H1 (cell line): ENCODE data around the gene P3H3. TPM values are rescaled to one million over a fixed set of nuclear protein-coding genes. Genes with fewer than 3 reads are reported as not detected.

Source experiments
- CTCF ChIA-PET: fragments of 300-600 bp; sonication (Branson Sonifier 250); formaldehyde crosslinking; loops from one replicate; lab custom pipeline; 2021; ENCODE audit not compliant: partially characterized antibody; lab: Charles Lee
- POLR2A ChIA-PET: fragments of 300-600 bp; sonication (Branson Sonifier 250); formaldehyde crosslinking; loops from one replicate; lab custom pipeline; 2021; ENCODE audit warnings: inconsistent platforms; ENCODE audit not compliant: partially characterized antibody; lab: Charles Lee
- DNase-seq, 2 experiments: peaks; one replicate each; pipeline versions ENCODE4 v3.0.0 to v3.0.0-alpha.2; 2010 to 2022; ENCODE audit warnings: low spot score in 2 of 2, low read depth in 1 of 2, mixed read lengths in 1 of 2
- FAIRE-seq: peaks from 2 replicates; lab custom pipeline; 2011; peaks lifted over from hg19 to GRCh38; lab: Jason Lieb, UNC
- H2AFZ ChIP-seq: 2 replicates; pipeline ENCODE4 v1.8.1; 2012; ENCODE audit warnings: low read length, inconsistent platforms
- H2AK5ac ChIP-seq: 2 replicates; pipeline ENCODE4 v1.6.1; 2013; ENCODE audit warnings: low read depth, low read length
- H2BK120ac ChIP-seq: replicated peaks from 2 replicates; pipeline ENCODE3; 2013; ENCODE audit warnings: low read depth, low read length, inconsistent platforms
- H2BK12ac ChIP-seq: 2 replicates; pipeline ENCODE4 v1.6.1; 2013; ENCODE audit warnings: low read depth, low read length
- H2BK15ac ChIP-seq: 2 replicates; pipeline ENCODE4 v1.6.1; 2013; ENCODE audit warnings: low read length
- H2BK20ac ChIP-seq: 2 replicates; pipeline ENCODE4 v1.6.1; 2013; ENCODE audit warnings: low read length
- H2BK5ac ChIP-seq: 2 replicates; pipeline ENCODE4 v1.6.1; 2013; ENCODE audit warnings: low read depth, low read length
- H3K14ac ChIP-seq: 2 replicates; pipeline ENCODE4 v1.6.1; 2013; ENCODE audit warnings: inconsistent platforms; ENCODE audit not compliant: insufficient read length
- H3K18ac ChIP-seq: 2 replicates; pipeline ENCODE4 v1.6.1; 2013; ENCODE audit warnings: low read length; ENCODE audit errors: extremely low read depth
- H3K23ac ChIP-seq: 2 replicates; pipeline ENCODE4 v1.6.1; 2013; ENCODE audit warnings: inconsistent platforms; ENCODE audit not compliant: insufficient read length
- H3K23me2 ChIP-seq: 2 replicates; pipeline ENCODE4 v1.6.1; 2013; ENCODE audit warnings: low read depth, low read length
- H3K27ac ChIP-seq: 2 replicates; pipeline ENCODE4 v1.6.1; 2011; ENCODE audit warnings: low read depth, low read length, inconsistent platforms
- H3K27me3 ChIP-seq, 4 experiments: replicated peaks in 1 of 4; 1 replicate in 1 of 4; 2 replicates in 3 of 4; pipeline versions ENCODE4 v1.6.1 to v1.8.1; 2011 to 2013; ENCODE audit warnings: low read length in 3 of 4, mild to moderate bottlenecking in 3 of 4, inconsistent platforms in 2 of 4, mixed read lengths in 2 of 4, moderate library complexity in 1 of 4; ENCODE audit not compliant: control insufficient read depth in 3 of 4, insufficient read depth in 3 of 4; ENCODE audit errors: extremely low read depth in 1 of 4
- H3K36me3 ChIP-seq, 4 experiments: 2 replicates each; pipeline versions ENCODE4 v1.6.1 to v1.8.1; 2011 to 2013; ENCODE audit warnings: mild to moderate bottlenecking in 4 of 4, low read length in 3 of 4, moderate library complexity in 2 of 4, control low read depth in 1 of 4, inconsistent platforms in 1 of 4; ENCODE audit not compliant: insufficient read depth in 4 of 4, control insufficient read depth in 2 of 4
- H3K4ac ChIP-seq: replicated peaks from 2 replicates; pipeline ENCODE3; 2013; ENCODE audit warnings: low read length, low read depth, mixed read lengths, inconsistent platforms; ENCODE audit not compliant: insufficient read length
- H3K4me1 ChIP-seq, 4 experiments: replicated peaks in 1 of 4; 1 replicate in 1 of 4; 2 replicates in 3 of 4; pipeline versions ENCODE4 v1.6.1 to v1.8.1; 2011 to 2013; ENCODE audit warnings: low read length in 3 of 4, inconsistent platforms in 2 of 4, mixed read lengths in 1 of 4; ENCODE audit not compliant: insufficient read depth in 4 of 4, control insufficient read depth in 3 of 4
- H3K4me2 ChIP-seq, 2 experiments: 2 replicates each; pipeline versions ENCODE4 v1.6.1 to v1.8.1; 2011 to 2013; ENCODE audit warnings: low read depth in 2 of 2, low read length in 2 of 2, control low read depth in 1 of 2, inconsistent platforms in 1 of 2, mild to moderate bottlenecking in 1 of 2; ENCODE audit not compliant: insufficient read depth in 1 of 2
- H3K4me3 ChIP-seq, 4 experiments: fragments of 200-600, 300-600 bp in 1 of 4; sonication (generic), shearing (Covaris generic), sonication (Bioruptor Twin) in 1 of 4; 2 replicates each; pipeline versions ENCODE4 v1.5.1 to v1.8.1; 2011 to 2016; ENCODE audit warnings: low read length in 4 of 4, low read depth in 3 of 4, control low read depth in 2 of 4, inconsistent platforms in 2 of 4, mild to moderate bottlenecking in 2 of 4, mixed read lengths in 1 of 4, moderate library complexity in 1 of 4; ENCODE audit not compliant: insufficient read depth in 2 of 4; ENCODE audit errors: extremely low read depth in 1 of 4
- H3K56ac ChIP-seq: replicated peaks from 2 replicates; pipeline ENCODE3; 2013; ENCODE audit warnings: low read depth, mild to moderate bottlenecking, mixed read lengths, low read length, inconsistent platforms; ENCODE audit not compliant: insufficient read length
- H3K79me1 ChIP-seq: 2 replicates; pipeline ENCODE4 v1.6.1; 2013; ENCODE audit warnings: low read depth, low read length, control low read depth
- H3K79me2 ChIP-seq, 2 experiments: 2 replicates each; pipeline versions ENCODE4 v1.6.1 to v1.8.1; 2012 to 2013; ENCODE audit warnings: low read length in 2 of 2, mild to moderate bottlenecking in 2 of 2, inconsistent platforms in 1 of 2; ENCODE audit not compliant: insufficient read depth in 2 of 2, control insufficient read depth in 1 of 2
- H3K9ac ChIP-seq, 4 experiments: replicated peaks in 1 of 4; 1 replicate in 1 of 4; 2 replicates in 3 of 4; pipeline versions ENCODE4 v1.6.1 to v1.8.1; 2011 to 2013; ENCODE audit warnings: low read depth in 3 of 4, low read length in 3 of 4, control low read depth in 2 of 4, mild to moderate bottlenecking in 2 of 4, moderate library complexity in 2 of 4, inconsistent platforms in 1 of 4; ENCODE audit errors: extremely low read depth in 1 of 4
- H3K9me3 ChIP-seq, 2 experiments: 2 replicates each; pipeline versions ENCODE4 v1.6.1 to v1.8.1; 2012 to 2013; ENCODE audit warnings: mild to moderate bottlenecking in 2 of 2, moderate library complexity in 2 of 2, control low read depth in 1 of 2, inconsistent platforms in 1 of 2, low read depth in 1 of 2, low read length in 1 of 2, mixed read lengths in 1 of 2; ENCODE audit not compliant: insufficient read depth in 2 of 2
- H4K20me1 ChIP-seq, 2 experiments: replicated peaks in 1 of 2; 2 replicates each; pipeline versions ENCODE3 to v1.8.1; 2011 to 2013; ENCODE audit warnings: inconsistent platforms in 2 of 2, low read length in 2 of 2, mild to moderate bottlenecking in 1 of 2; ENCODE audit not compliant: insufficient read depth in 2 of 2, control insufficient read depth in 1 of 2
- H4K5ac ChIP-seq: 2 replicates; pipeline ENCODE4 v1.6.1; 2013; ENCODE audit warnings: low read length, low read depth, mixed read lengths, inconsistent platforms; ENCODE audit not compliant: insufficient read length
- H4K8ac ChIP-seq: 2 replicates; pipeline ENCODE4 v1.8.0; 2013; ENCODE audit warnings: mild to moderate bottlenecking, moderate library complexity, low read length, inconsistent platforms; ENCODE audit not compliant: insufficient read depth; ENCODE audit errors: extremely low read depth
- H4K91ac ChIP-seq: replicated peaks from 2 replicates; pipeline ENCODE3; 2013; ENCODE audit warnings: low read length, mixed read lengths, inconsistent platforms; ENCODE audit not compliant: insufficient read length
- E2F6 ChIP-seq: IDR thresholded peaks from 2 replicates; pipeline ENCODE4 v1.6.1; 2012; ENCODE audit warnings: inconsistent platforms
- EGR1 ChIP-seq: IDR thresholded peaks from 2 replicates; pipeline ENCODE4 v1.6.1; 2011; ENCODE audit warnings: low read depth, low read length, borderline replicate concordance
- HDAC2 ChIP-seq, 2 experiments: fragments of 300-600 bp in 1 of 2; sonication (generic) in 1 of 2; IDR thresholded peaks; 2 replicates each; pipeline ENCODE4 v1.6.1; 2011 to 2012; ENCODE audit warnings: low read depth in 2 of 2, low read length in 2 of 2, mild to moderate bottlenecking in 2 of 2, moderate library complexity in 2 of 2, borderline replicate concordance in 1 of 2, inconsistent platforms in 1 of 2
- KDM1A ChIP-seq: fragments of 200-600, 300-600 bp; sonication (generic); IDR thresholded peaks from 2 replicates; pipeline ENCODE4 v1.7.1; 2016; ENCODE audit warnings: mild to moderate bottlenecking, low read length, borderline replicate concordance
- RAD21 ChIP-seq, 2 experiments: IDR thresholded peaks in 1 of 2; conservative IDR thresholded peaks in 1 of 2; 2 replicates each; pipeline ENCODE4 v1.6.1; 2011; ENCODE audit warnings: low read depth in 2 of 2, low read length in 2 of 2, improper control_type of control experiment in 1 of 2, inconsistent platforms in 1 of 2, mild to moderate bottlenecking in 1 of 2, moderate library complexity in 1 of 2
- WGBS, 2 experiments: shearing (Covaris generic) in 1 of 2; methylation state at CpG; one replicate each; pipeline versions ENCODE4 v1.1.6 to v1.1.7; 2013 to 2015; ENCODE audit warnings: low lambda C conversion rate in 2 of 2, mixed read lengths in 2 of 2, inconsistent platforms in 1 of 2, low coverage in 1 of 2, missing lambda C conversion rate in 1 of 2; ENCODE audit not compliant: insufficient replicate concordance in 2 of 2, insufficient coverage in 1 of 2, insufficient read length in 1 of 2; ENCODE audit errors: extremely low coverage in 1 of 2, missing lambda C conversion rate in 1 of 2; 5-methylcytosine and 5-hydroxymethylcytosine counted together
- polyA plus RNA-seq, 7 experiments: library from polyadenylated mRNA; depleted of rRNA in 3 of 7; stranded (reverse) in 5 of 7; unstranded in 2 of 7; fragments of >200 nt in 5 of 7; fragments of 200-250 nt in 2 of 7; gene quantifications; 1 replicate in 5 of 7; 2 replicates in 1 of 7; 4 replicates in 1 of 7; pipeline versions ENCODE4 v1.2.1 to v1.2.3, GENCODE V29; 2011 to 2013; ENCODE audit warnings: missing spikeins in 2 of 7, mixed read lengths in 2 of 7
- total RNA-seq: library from RNA; stranded (reverse); fragmentation: NEBNext Ultra II Directional; extraction: Animal tissue kit (Norgen Biotek cat#: 25700); gene quantifications from 2 replicates; pipeline ENCODE4 v1.2.1, GENCODE V29; 2021
- TF ChIP-seq, protein P1 (sequence below): IDR thresholded peaks from 2 replicates; pipeline ENCODE4 v1.6.1; 2011; ENCODE audit warnings: low read depth, mild to moderate bottlenecking, low read length; ENCODE audit not compliant: insufficient read depth

The P3H3 gene
- total and polyA plus RNA-seq, 2 of the 8 experiments (the other 6 are each of a cell fraction or from before 2014, with no cell fraction given) = 22.9 to 43.5 TPM

DNA sequence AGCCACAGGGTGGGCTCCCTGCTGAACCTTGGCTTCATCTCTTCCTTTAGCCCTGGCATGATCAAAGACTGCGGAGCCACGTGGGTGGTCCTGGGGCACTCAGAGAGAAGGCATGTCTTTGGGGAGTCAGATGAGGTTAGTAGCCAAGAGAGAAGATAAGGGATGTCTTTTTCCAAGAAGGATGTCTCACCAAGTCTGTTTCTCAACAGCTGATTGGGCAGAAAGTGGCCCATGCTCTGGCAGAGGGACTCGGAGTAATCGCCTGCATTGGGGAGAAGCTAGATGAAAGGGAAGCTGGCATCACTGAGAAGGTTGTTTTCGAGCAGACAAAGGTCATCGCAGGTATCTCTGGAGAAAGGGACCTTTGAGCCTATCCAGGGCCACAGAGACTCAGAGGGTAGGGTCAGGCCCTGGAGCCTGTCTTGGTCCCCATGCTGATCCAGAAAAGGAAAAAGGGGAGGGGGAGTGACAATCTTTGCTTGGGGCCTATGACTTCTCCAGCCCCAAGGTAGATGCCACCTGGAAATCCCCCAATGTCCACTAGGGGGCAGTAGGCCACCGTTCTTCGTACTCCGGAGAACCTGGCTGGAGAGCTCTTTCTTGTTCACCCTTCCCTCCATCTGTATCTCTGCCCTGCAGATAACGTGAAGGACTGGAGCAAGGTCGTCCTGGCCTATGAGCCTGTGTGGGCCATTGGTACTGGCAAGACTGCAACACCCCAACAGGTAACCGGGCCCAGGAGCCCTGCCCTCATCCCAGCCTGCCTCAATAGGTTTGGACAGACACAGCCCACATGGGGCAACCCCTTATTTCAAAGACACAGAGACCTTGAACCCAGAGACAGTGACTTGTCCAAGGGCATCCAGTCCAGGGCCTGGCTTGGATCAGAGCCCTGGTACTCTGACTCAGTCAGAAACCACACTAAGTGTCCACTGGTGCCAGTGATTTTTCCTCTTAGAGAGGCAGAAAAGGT is 41.1 kb downstream of the P3H3 start:
- Histone ChIP-seq H3K27ac (no peak overlapping the region), H4K91ac (no peak overlapping the region), H3K18ac (no peak overlapping the region), H2BK120ac (no peak overlapping the region), H3K9ac (no peak overlapping the region; a peak in 1 of 7 replicates), H3K4me1 (peaks cover 7 to 50% (median 25%) of the 10 kb centered on the region in 4 experiments), H3K4ac (no peak overlapping the region), H3K79me2 (peaks cover 0 to 22% of the 10 kb centered on the region in 2 experiments; a peak in 2 of 4 replicates), H3K27me3 (no peaks in the 10 kb centered on the region), H2BK15ac (no peak overlapping the region), H4K5ac (no peak overlapping the region), H2AK5ac (no peak overlapping the region), H4K20me1 (peaks cover 25 to 30% of the 10 kb centered on the region in 2 experiments), H3K23ac (no peak overlapping the region), H2AFZ (no peak overlapping the region), H3K23me2 (peaks cover 21% of the 10 kb centered on the region), H2BK12ac (no peak overlapping the region), H3K79me1 (0 out of 2 replicates have a peak, but pooled peaks cover 4% of the 10 kb centered on the region), H4K8ac (0 out of 2 replicates have a peak overlapping the region, but pooled peaks have one; percentile 22), H3K56ac (no peak overlapping the region), H2BK20ac (no peak overlapping the region), H3K4me2 (peak overlapping the region; percentile 93 to 94), H2BK5ac (0 out of 2 replicates have a peak overlapping the region, but pooled peaks have one; percentile 7), H3K36me3 (peaks cover 8 to 41% (median 18%) of the 10 kb centered on the region in 4 experiments), H3K4me3 (peak overlapping the region; percentile 84 to 98 (median 86); a peak in 7 of 8 replicates), H3K14ac (no peak overlapping the region), H3K9me3 (no peaks in the 10 kb centered on the region)
- ChIA-PET POLR2A (interaction anchor here (0.7 to 18.9 kb wide), 34 partner anchors 9 to 337 kb away, joined by 3 to 588 read pairs (median 6); partner anchors contain the start of genes ATN1, C12orf57, CD4 and CDCA3), CTCF (interaction anchor here (0.5 to 10.4 kb wide), 48 partner anchors 9 to 334 kb away, joined by 3 to 216 read pairs (median 6); partner anchors contain the start of genes C12orf57, CDCA3, GNB3 and LRRC23)
- 61% methylated on average over 12 of the region's 12 CpGs; no CpG with 5 or more reads in 1 of the 2 experiments for WGBS, 2 experiments
- DNase-seq = peak in 1 of 2 experiments; percentile 97
- peak; percentile 71 for FAIRE-seq
- TF ChIP-seq, protein P1, sequence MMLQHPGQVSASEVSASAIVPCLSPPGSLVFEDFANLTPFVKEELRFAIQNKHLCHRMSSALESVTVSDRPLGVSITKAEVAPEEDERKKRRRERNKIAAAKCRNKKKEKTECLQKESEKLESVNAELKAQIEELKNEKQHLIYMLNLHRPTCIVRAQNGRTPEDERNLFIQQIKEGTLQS = no peak
- TF ChIP-seq EGR1 (no peak), RAD21 (IDR thresholded peaks at IDR 0.05 in 1 of 2, conservative IDR thresholded peaks at IDR 0.05 in 1 of 2; ENCODE audit: low read depth in 2 of 2, low read length in 2 of 2) (peak; percentile 78 to 84), KDM1A (no peak), HDAC2 (IDR thresholded peaks at IDR 0.05; ENCODE audit: borderline replicate concordance in 1 of 2, low read depth in 2 of 2, low read length in 2 of 2) (no peak), E2F6 (no peak)
